ENCODE measurements around the gene DHH. TPM values are rescaled to one million over a fixed set of nuclear protein-coding genes. Genes with fewer than 3 reads are reported as not detected.

DHH gene
- total and polyA plus RNA-seq, 2 experiments from 2014 or later, result not detected

DNA sequence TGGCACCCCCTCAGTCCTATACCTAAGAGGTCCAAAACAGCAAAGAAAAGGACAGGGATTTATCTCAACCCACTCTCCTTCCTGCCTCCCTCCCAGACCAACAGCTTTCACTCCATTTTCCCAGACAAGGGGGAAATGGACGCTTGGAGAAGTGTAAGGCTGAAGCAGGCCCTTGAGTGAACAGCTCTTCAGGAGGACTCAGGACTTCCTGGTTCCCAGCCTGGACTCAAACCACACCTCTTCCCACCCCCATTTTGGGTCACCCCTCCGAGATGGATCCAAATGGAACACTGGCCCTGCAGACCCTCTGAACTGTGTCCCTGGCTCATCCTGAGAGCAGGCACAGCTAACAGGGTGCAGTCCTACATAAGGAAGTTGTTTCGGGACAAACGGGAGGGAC lies 36.7 kb downstream of the DHH start:
- Histone ChIP-seq H3K9me3 (ENCODE audit: low read depth) (no peaks in the 10 kb centered on the region), H3K4me2 (peak overlapping the region; percentile 99), H3K4me3 (peak overlapping the region; percentile 100), H4K20me1 (ENCODE audit: insufficient read depth, poor library complexity, severe bottlenecking) (peaks cover 63% of the 10 kb centered on the region), H3K9me2 (replicated peaks; ENCODE audit: insufficient read depth) (no peaks in the 10 kb centered on the region), H2AFZ (no peak overlapping the region), H3K27ac (no peak overlapping the region), H3K79me2 (peaks cover 76% of the 10 kb centered on the region), H3K27me3 (no peaks in the 10 kb centered on the region), H3K4me1 (ENCODE audit: insufficient read depth) (peaks cover 34% of the 10 kb centered on the region), H3K36me3 (replicated peaks; ENCODE audit: insufficient read depth, low read depth) (no peaks in the 10 kb centered on the region)
- DNase-seq (ENCODE audit: low spot score), result no peak
- WGBS (ENCODE audit: low lambda C conversion rate, missing lambda C conversion rate), result 10% methylated on average over 4 of the region's 4 CpGs
- TF ChIP-seq, protein P1, sequence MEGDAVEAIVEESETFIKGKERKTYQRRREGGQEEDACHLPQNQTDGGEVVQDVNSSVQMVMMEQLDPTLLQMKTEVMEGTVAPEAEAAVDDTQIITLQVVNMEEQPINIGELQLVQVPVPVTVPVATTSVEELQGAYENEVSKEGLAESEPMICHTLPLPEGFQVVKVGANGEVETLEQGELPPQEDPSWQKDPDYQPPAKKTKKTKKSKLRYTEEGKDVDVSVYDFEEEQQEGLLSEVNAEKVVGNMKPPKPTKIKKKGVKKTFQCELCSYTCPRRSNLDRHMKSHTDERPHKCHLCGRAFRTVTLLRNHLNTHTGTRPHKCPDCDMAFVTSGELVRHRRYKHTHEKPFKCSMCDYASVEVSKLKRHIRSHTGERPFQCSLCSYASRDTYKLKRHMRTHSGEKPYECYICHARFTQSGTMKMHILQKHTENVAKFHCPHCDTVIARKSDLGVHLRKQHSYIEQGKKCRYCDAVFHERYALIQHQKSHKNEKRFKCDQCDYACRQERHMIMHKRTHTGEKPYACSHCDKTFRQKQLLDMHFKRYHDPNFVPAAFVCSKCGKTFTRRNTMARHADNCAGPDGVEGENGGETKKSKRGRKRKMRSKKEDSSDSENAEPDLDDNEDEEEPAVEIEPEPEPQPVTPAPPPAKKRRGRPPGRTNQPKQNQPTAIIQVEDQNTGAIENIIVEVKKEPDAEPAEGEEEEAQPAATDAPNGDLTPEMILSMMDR (IDR thresholded peaks at IDR 0.05; ENCODE audit: poor library complexity), result no peak
- no peak for TF ChIP-seq EZH2phosphoT487 (IDR thresholded peaks at IDR 0.05; ENCODE audit: low read depth, severe bottlenecking, unreplicated experiment)
- no peak for TF ChIP-seq EZH2 (IDR thresholded peaks at IDR 0.05; ENCODE audit: borderline replicate concordance)

DNA sequence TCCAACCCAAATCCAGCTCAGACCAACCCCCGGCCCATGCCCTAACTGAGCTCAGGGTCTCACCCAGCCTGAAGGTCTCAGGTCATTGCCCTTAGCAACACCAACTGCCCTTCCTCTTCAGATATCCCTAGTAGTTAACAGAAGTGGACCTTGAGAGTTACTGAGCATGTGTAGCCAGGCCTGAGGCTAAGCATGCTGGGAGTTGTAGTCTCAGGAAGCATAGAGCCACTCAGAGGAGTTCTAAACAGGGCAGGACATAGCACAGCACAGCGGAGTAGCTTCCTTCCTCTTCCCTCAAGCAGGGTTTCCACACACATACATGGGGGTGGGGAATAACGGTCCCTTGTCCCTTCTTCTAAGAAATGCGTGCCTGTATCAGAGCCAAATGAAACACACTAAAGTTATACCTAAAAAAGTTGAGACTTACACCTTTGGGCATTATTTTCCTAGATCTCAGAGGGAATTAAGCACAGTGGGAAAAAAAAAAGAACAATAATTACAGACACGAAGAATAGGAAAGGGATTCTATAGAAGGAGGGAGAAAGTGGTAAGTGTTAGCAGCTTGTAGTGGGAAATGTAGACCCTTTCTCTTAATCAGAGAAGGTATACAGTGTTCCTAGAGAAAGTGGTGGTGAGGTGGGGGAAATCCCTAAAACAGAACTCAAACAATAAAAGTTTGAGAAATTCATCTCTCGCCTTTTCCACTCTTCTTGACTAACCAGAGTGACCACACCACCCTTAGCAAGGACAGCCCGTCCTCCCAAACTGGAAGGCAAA lies 38.4 kb downstream of the DHH start:
- Histone ChIP-seq H3K9me3 (ENCODE audit: low read depth) (no peaks in the 10 kb centered on the region), H3K36me3 (replicated peaks; ENCODE audit: insufficient read depth, low read depth) (no peaks in the 10 kb centered on the region), H4K20me1 (ENCODE audit: insufficient read depth, poor library complexity, severe bottlenecking) (peaks cover 63% of the 10 kb centered on the region), H3K9me2 (replicated peaks; ENCODE audit: insufficient read depth) (no peaks in the 10 kb centered on the region), H2AFZ (no peak overlapping the region), H3K4me1 (ENCODE audit: insufficient read depth) (peaks cover 30% of the 10 kb centered on the region), H3K79me2 (peaks cover 71% of the 10 kb centered on the region), H3K4me2 (peak overlapping the region; percentile 99), H3K27ac (no peak overlapping the region), H3K27me3 (no peaks in the 10 kb centered on the region), H3K4me3 (no peak overlapping the region)
- DNase-seq (ENCODE audit: low spot score), result peak; percentile 68
- WGBS (ENCODE audit: low lambda C conversion rate, missing lambda C conversion rate), result 61% methylated on average over 7 of the region's 7 CpGs
- TF ChIP-seq EZH2phosphoT487 (IDR thresholded peaks at IDR 0.05; ENCODE audit: low read depth, severe bottlenecking, unreplicated experiment) (no peak), EZH2 (IDR thresholded peaks at IDR 0.05; ENCODE audit: borderline replicate concordance) (no peak)
- TF ChIP-seq, protein P1 (IDR thresholded peaks at IDR 0.05; ENCODE audit: poor library complexity), result no peak

DNA sequence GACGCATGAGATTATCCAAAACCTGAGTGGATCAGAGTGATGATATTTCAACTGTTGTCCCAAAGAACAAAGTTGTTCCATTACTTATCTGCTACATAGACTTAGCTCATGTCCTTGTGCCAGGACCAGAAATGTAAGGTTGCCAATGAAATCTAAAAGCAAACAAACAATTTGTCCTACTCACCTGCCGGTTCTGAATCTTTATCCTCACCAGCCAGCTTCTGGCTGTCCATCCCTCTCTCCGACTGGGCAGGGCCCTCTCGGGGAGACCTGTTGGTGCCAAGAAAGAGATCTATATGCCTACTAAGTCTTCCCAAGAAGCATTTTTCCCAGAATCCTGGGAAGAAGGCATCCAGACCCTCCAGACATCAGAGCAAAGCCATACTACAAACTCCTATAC lies 39.5 kb downstream of the DHH start:
- Histone ChIP-seq H3K27me3 (no peaks in the 10 kb centered on the region), H3K79me2 (peaks cover 68% of the 10 kb centered on the region), H3K4me3 (no peak overlapping the region), H3K36me3 (replicated peaks; ENCODE audit: insufficient read depth, low read depth) (no peaks in the 10 kb centered on the region), H4K20me1 (ENCODE audit: insufficient read depth, poor library complexity, severe bottlenecking) (peaks cover 63% of the 10 kb centered on the region), H3K27ac (no peak overlapping the region), H3K4me1 (ENCODE audit: insufficient read depth) (peaks cover 29% of the 10 kb centered on the region), H2AFZ (no peak overlapping the region), H3K9me2 (replicated peaks; ENCODE audit: insufficient read depth) (no peaks in the 10 kb centered on the region), H3K4me2 (peak overlapping the region; percentile 99), H3K9me3 (ENCODE audit: low read depth) (no peaks in the 10 kb centered on the region)
- TF ChIP-seq EZH2phosphoT487 (IDR thresholded peaks at IDR 0.05; ENCODE audit: low read depth, severe bottlenecking, unreplicated experiment) (no peak), EZH2 (IDR thresholded peaks at IDR 0.05; ENCODE audit: borderline replicate concordance) (no peak)
- TF ChIP-seq, protein P1 (IDR thresholded peaks at IDR 0.05; ENCODE audit: poor library complexity), result no peak
- no peak for DNase-seq (ENCODE audit: low spot score)
- 89% methylated on average over 4 of the region's 4 CpGs for WGBS (ENCODE audit: low lambda C conversion rate, missing lambda C conversion rate)
